Measurements from ENCODE around the gene CCDC57.

The CCDC57 gene

DNA sequence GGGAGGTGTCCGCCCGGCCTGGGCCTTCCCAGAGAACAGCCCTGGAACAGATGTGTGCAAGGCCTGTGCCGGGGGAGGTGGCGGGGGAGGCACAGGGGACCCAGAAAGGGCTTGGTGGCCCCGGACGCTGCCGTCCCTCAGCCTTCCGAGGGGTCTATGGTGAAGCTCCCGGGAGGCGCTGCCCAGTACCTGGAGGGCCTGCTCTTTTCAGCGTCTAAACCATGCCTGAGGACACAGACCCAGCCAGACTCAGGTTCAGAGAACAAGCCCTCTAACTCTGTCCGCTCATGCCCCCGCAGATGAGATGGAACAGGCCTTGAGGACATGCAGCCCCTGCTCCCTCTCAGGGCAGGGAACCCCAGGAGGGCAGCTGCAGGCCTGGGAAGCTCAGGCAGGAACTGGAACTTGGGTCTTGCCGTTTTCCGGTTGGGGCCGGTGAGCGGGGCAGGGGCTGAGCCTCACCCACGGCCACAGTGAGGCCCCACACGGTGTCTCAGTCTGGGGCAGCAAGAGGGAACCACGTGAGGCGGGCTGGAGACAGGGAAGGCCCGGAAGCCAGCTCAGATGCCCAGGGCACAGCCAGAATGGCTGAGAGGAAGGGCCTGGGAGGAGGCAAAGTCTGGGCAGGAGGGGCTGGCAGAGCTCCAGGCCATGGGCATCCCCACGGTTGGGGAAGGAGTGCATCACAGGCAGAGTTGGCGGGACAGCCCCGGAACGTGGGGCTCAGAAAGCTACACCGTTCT lies 28.7 kb upstream of the CCDC57 start:
- TF ChIP-seq, protein P1, sequence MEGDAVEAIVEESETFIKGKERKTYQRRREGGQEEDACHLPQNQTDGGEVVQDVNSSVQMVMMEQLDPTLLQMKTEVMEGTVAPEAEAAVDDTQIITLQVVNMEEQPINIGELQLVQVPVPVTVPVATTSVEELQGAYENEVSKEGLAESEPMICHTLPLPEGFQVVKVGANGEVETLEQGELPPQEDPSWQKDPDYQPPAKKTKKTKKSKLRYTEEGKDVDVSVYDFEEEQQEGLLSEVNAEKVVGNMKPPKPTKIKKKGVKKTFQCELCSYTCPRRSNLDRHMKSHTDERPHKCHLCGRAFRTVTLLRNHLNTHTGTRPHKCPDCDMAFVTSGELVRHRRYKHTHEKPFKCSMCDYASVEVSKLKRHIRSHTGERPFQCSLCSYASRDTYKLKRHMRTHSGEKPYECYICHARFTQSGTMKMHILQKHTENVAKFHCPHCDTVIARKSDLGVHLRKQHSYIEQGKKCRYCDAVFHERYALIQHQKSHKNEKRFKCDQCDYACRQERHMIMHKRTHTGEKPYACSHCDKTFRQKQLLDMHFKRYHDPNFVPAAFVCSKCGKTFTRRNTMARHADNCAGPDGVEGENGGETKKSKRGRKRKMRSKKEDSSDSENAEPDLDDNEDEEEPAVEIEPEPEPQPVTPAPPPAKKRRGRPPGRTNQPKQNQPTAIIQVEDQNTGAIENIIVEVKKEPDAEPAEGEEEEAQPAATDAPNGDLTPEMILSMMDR (IDR thresholded peaks at IDR 0.05; ENCODE audit: insufficient read depth, low read depth, low read length, missing control alignments), result no peak
- DNase-seq (ENCODE audit: low read depth), result peak; percentile 81
- no peak overlapping the region for H3K4me3 ChIP-seq (ENCODE audit: low read length)

DNA sequence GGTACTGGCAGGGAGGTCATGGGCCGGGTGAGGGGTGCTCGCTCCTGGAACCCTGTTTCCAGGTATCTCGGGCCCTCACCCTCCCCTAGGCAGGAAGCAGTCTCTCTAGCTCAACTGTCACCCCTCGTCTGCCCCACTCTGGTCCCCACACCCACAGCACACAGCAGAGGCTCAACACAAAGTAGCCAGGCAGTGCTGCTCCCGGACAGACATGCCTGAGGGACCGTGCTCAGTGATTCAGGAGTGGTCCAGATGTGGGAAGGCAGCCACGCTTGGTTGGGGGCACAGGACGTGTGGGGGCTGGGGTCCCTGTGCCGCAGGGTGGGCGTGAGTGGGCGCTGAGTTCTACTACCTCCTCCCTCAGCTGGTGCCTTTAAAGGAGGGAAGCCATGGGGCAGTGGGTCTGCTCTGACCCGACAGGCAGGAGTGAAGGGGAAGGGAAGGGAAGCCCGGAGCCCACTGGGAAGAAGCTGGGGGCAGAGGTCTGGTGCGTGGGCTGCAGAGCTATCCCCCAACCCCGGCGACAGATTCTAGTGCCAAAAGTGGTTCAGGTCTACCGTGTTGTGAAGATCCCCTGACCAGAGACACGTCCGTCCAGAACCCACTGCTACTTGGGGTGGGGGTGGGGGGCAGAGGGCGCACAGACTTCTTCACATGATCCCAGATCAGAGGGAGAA lies 28.0 kb upstream of the CCDC57 start:
- TF ChIP-seq, protein P1 (IDR thresholded peaks at IDR 0.05; ENCODE audit: insufficient read depth, low read depth, low read length, missing control alignments), result no peak
- DNase-seq (ENCODE audit: low read depth), result no peak
- no peak overlapping the region for H3K4me3 ChIP-seq (ENCODE audit: low read length)

DNA sequence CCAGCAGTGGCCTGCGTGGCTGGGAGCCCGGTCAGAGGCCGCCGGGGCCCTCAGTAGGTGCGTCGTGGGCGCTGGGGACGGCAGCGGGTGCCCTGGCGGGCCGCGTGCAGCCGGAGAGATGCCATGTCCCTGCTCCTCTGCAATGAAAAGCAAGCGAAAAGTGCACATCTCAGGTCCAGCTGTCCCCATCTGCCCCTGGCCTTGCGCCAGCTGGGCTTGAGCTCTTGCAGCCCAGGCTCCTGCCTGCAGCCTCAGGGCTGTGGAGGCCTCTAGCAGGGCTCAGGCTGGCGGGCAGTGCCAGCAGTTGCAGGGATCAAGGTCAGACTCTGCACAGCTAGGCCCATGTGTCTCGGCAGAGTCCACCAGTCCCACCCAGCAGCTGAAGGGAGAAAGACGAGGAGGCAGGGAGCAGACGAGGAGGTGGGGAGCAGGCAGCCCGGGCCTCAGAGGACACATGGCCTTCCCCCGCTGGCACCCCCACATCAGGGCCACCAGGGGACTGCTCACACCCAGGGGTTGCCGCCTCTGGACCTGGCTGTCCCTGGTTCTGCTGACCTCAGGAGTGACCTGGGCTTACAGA lies 27.4 kb upstream of the CCDC57 start:
- H3K4me3 ChIP-seq (ENCODE audit: low read length), result no peak overlapping the region
- TF ChIP-seq, protein P1 (IDR thresholded peaks at IDR 0.05; ENCODE audit: insufficient read depth, low read depth, low read length, missing control alignments), result no peak
- DNase-seq (ENCODE audit: low read depth), result no peak

DNA sequence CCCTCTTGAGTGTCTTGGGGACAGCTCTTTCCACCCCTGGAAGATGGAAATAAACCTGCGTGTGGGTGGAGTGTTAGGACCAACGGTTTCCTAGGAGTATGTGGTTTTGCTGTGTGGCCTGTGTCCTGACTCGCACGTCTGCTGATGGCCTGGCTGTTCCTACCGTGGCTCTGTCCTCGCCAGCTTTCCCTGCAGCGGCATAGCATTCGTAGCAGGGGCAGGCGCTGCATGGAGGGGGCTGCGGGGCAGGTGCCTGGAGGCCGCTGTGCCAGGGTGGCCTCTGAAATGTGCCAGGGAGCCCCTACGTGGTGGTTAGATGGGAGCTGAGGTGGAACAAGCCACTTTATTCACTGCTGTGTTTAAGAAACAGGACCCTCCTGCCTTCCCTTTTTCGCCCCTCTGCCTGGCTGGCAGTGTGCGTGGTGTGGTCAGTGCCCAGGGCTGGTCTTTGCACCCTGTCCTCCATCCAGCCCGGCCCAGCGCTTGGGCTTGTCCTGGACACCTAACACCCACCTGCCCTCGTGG lies 26.8 kb upstream of the CCDC57 start:
- no peak overlapping the region for H3K4me3 ChIP-seq (ENCODE audit: low read length)

DNA sequence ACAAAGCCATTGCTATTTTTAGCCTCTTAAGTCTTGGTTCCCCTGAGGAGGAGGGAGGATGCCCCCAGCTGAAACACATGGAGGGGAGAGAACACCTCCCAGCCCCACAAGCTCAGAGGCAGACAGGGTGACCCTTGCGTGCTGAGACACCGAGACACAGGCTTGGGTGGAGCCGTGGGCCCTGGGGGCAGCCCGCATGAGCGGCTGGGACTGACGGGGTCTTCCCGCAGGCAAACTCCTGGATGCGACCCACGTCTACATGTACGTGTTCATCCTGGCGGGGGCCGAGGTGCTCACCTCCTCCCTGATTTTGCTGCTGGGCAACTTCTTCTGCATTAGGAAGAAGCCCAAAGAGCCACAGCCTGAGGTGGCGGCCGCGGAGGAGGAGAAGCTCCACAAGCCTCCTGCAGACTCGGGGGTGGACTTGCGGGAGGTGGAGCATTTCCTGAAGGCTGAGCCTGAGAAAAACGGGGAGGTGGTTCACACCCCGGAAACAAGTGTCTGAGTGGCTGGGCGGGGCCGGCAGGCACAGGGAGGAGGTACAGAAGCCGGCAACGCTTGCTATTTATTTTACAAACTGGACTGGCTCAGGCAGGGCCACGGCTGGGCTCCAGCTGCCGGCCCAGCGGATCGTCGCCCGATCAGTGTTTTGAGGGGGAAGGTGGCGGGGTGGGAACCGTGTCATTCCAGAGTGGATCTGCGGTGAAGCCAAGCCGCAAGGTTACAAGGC lies 26.0 kb upstream of the CCDC57 start:
- DNase-seq (ENCODE audit: low read depth), result peak; percentile 94

More for the DNA sequence above, 26.8 kb upstream of the CCDC57 start:
- no peak for DNase-seq (ENCODE audit: low read depth)
- TF ChIP-seq, protein P1 (IDR thresholded peaks at IDR 0.05; ENCODE audit: insufficient read depth, low read depth, low read length, missing control alignments), result no peak

More for the DNA sequence above, 26.0 kb upstream of the CCDC57 start:
- no peak overlapping the region for H3K4me3 ChIP-seq (ENCODE audit: low read length)
- TF ChIP-seq, protein P1 (IDR thresholded peaks at IDR 0.05; ENCODE audit: insufficient read depth, low read depth, low read length, missing control alignments), result no peak

Measured in epithelial cell of esophagus (primary cell).